Hepatocyte (in vitro differentiated cells): ENCODE data around the gene TRAF1.

ENCODE experiments used
- EZH2 ChIP-seq: fragments of 200-600 bp; sonication (generic); IDR thresholded peaks from 2 replicates; pipeline ENCODE4 v1.6.1; 2016; ENCODE audit warnings: antibody characterized with exemption, mild to moderate bottlenecking, borderline replicate concordance
- EZH2phosphoT487 ChIP-seq: fragments of 200-600 bp; sonication (generic); IDR thresholded peaks from one replicate; pipeline ENCODE4 v1.6.1; 2018; ENCODE audit warnings: antibody characterized with exemption, mild to moderate bottlenecking, low read depth, moderate library complexity; ENCODE audit not compliant: unreplicated experiment, severe bottlenecking
- TF ChIP-seq, protein P1 (sequence below): fragments of 200-600 bp; sonication (generic); IDR thresholded peaks from 2 replicates; pipeline ENCODE4 v1.5.1; 2016; ENCODE audit warnings: antibody characterized with exemption, mild to moderate bottlenecking; ENCODE audit not compliant: poor library complexity

DNA sequence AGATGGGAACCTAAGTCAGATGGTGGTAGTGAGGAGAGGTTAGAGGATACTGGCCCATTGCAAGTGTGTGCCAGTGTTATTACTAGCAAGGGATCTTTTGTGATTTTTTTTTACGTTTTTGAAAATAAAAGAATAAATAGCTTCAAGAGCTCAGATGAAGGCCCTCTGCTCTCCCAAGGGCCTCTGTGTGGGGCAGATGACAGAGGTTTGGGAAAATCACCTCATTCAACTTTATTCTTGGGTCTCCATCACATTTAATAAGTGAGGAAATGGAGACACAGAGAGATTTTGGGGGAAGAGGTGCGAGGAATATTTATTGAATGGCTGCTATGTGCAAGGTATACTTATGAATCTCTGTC is 10.1 kb upstream of the TRAF1 start:
- TF ChIP-seq, protein P1, sequence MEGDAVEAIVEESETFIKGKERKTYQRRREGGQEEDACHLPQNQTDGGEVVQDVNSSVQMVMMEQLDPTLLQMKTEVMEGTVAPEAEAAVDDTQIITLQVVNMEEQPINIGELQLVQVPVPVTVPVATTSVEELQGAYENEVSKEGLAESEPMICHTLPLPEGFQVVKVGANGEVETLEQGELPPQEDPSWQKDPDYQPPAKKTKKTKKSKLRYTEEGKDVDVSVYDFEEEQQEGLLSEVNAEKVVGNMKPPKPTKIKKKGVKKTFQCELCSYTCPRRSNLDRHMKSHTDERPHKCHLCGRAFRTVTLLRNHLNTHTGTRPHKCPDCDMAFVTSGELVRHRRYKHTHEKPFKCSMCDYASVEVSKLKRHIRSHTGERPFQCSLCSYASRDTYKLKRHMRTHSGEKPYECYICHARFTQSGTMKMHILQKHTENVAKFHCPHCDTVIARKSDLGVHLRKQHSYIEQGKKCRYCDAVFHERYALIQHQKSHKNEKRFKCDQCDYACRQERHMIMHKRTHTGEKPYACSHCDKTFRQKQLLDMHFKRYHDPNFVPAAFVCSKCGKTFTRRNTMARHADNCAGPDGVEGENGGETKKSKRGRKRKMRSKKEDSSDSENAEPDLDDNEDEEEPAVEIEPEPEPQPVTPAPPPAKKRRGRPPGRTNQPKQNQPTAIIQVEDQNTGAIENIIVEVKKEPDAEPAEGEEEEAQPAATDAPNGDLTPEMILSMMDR, result no peak
- TF ChIP-seq EZH2 (no peak), EZH2phosphoT487 (no peak)
